MM.1S (cell line): ENCODE data around the gene LIG1.

Source experiments
- CTCF ChIP-seq: fragments of 300-600 bp; sonication (generic); IDR thresholded peaks from 2 replicates; pipeline ENCODE4 v1.5.1; 2016; ENCODE audit warnings: antibody characterized with exemption, low read length, mixed read lengths
- EZH2 ChIP-seq: fragments of 300-600 bp; sonication (generic); optimal IDR thresholded peaks from 2 replicates; pipeline ENCODE3; 2017; ENCODE audit warnings: low read depth, mild to moderate bottlenecking, antibody characterized with exemption, low read length, mixed read lengths

GRCh38 chr19:48170817-48171347 is 738 bp upstream of the LIG1 start:
- no peak for TF ChIP-seq EZH2
- no peak for TF ChIP-seq CTCF
